GM19452 (cell line): ENCODE data around the gene UGT1A7.
"Not testable (repeated sequence)": the region's sequence is repeated elsewhere in the genome, so short reads cannot be mapped to it uniquely, and the experiment has no call there.

Source experiments
- ATAC-seq: cut with Tn5 transposase; IDR thresholded peaks from one replicate; pipeline ENCODE4 v1.9.1; 2021; ENCODE audit not compliant: unreplicated experiment

The UGT1A7 gene

GRCh38 chr2:233681521-233682099, at the start of gene UGT1A7:
Gene UGT1A7, plus strand, starts transcription at chr2:233681901. Its CDS starts 37 bp downstream, at chr2:233681938.
- ATAC-seq: no peak

- ATAC-seq: not testable (repeated sequence)
Measured at GRCh38 chr2:233636306-233636705, 45.4 kb upstream of the UGT1A7 start, which contains the start of gene UGT1A10. Gene UGT1A10, plus strand, starts transcription at chr2:233636448. Its CDS starts 75 bp downstream, at chr2:233636523.

GRCh38 chr2:233638836-233639235, 42.9 kb upstream of the UGT1A7 start:
- ATAC-seq: no peak

- ATAC-seq: no peak
Measured at GRCh38 chr2:233639860-233640259, 41.8 kb upstream of the UGT1A7 start.

GRCh38 chr2:233643128-233643527, 38.6 kb upstream of the UGT1A7 start:
- no peak for ATAC-seq

GRCh38 chr2:233646033-233646432, 35.7 kb upstream of the UGT1A7 start:
- not testable (repeated sequence) for ATAC-seq

GRCh38 chr2:233650981-233651380, 30.7 kb upstream of the UGT1A7 start:
- ATAC-seq: no peak

- no peak for ATAC-seq
Measured at GRCh38 chr2:233651430-233651829, 30.3 kb upstream of the UGT1A7 start.

GRCh38 chr2:233654501-233654900, 27.2 kb upstream of the UGT1A7 start:
- ATAC-seq: no peak

GRCh38 chr2:233655043-233655442, 26.7 kb upstream of the UGT1A7 start:
- no peak for ATAC-seq

- not testable (repeated sequence) for ATAC-seq
Measured at GRCh38 chr2:233655943-233656342, 25.8 kb upstream of the UGT1A7 start.

- no peak for ATAC-seq
Measured at GRCh38 chr2:233656443-233656842, 25.3 kb upstream of the UGT1A7 start.

- no peak for ATAC-seq
Measured at GRCh38 chr2:233658610-233659009, 23.1 kb upstream of the UGT1A7 start.

GRCh38 chr2:233663911-233664310, 17.8 kb upstream of the UGT1A7 start:
- ATAC-seq: no peak

GRCh38 chr2:233668605-233669260, 13.0 kb upstream of the UGT1A7 start:
- no peak for ATAC-seq

- ATAC-seq: no peak
Measured at GRCh38 chr2:233671290-233672161, 10.2 kb upstream of the UGT1A7 start, which contains the start of gene UGT1A9. Gene UGT1A9, plus strand, starts transcription at chr2:233671898. Its CDS starts 37 bp downstream, at chr2:233671935.

GRCh38 chr2:233672886-233673285, 8.8 kb upstream of the UGT1A7 start:
- ATAC-seq: no peak

- ATAC-seq: no peak
Measured at GRCh38 chr2:233673896-233674295, 7.8 kb upstream of the UGT1A7 start.

- ATAC-seq: no peak
Measured at GRCh38 chr2:233674314-233674713, 7.4 kb upstream of the UGT1A7 start.

GRCh38 chr2:233674995-233675394, 6.7 kb upstream of the UGT1A7 start:
- ATAC-seq: no peak

GRCh38 chr2:233676046-233676445, 5.7 kb upstream of the UGT1A7 start:
- no peak for ATAC-seq

GRCh38 chr2:233679196-233679595, 2.5 kb upstream of the UGT1A7 start:
- no peak for ATAC-seq
